Trophoblast cell (in vitro differentiated cells and primary cell): ENCODE measurements around the gene RAD51B.
A peak's percentile ranks its signal among the peaks of the same experiment; 100 is the strongest.

ENCODE experiments used
- DNase-seq, 2 donors: peaks; one replicate each; pipeline ENCODE4 v3.0.0-alpha.2; 2016
- H2AFZ ChIP-seq: 2 replicates; pipeline ENCODE4 v1.6.1; 2013; ENCODE audit warnings: low read length, moderate library complexity, mild to moderate bottlenecking; ENCODE audit not compliant: insufficient read depth, poor library complexity
- H2AK5ac ChIP-seq: 2 replicates; pipeline ENCODE4 v1.6.1; 2013; ENCODE audit warnings: mild to moderate bottlenecking, low read length
- H2BK120ac ChIP-seq: 2 replicates; pipeline ENCODE4 v1.6.1; 2013; ENCODE audit warnings: low read length, mild to moderate bottlenecking, moderate library complexity; ENCODE audit not compliant: insufficient read depth, poor library complexity
- H2BK12ac ChIP-seq: 2 replicates; pipeline ENCODE4 v1.6.1; 2013; ENCODE audit warnings: mild to moderate bottlenecking, low read length, moderate library complexity
- H2BK5ac ChIP-seq: 2 replicates; pipeline ENCODE4 v1.6.1; 2013; ENCODE audit warnings: low read length, low read depth, moderate library complexity, mild to moderate bottlenecking; ENCODE audit not compliant: poor library complexity
- H3K14ac ChIP-seq: 2 replicates; pipeline ENCODE4 v1.6.1; 2013; ENCODE audit warnings: mild to moderate bottlenecking, low read length
- H3K18ac ChIP-seq: 2 replicates; pipeline ENCODE4 v1.6.1; 2013; ENCODE audit warnings: mild to moderate bottlenecking, low read length
- H3K23ac ChIP-seq: 2 replicates; pipeline ENCODE4 v1.6.1; 2013; ENCODE audit warnings: low read length
- H3K27ac ChIP-seq: 2 replicates; pipeline ENCODE4 v1.5.1; 2013; ENCODE audit warnings: low read depth, mild to moderate bottlenecking, inconsistent platforms, low read length, moderate library complexity
- H3K27me3 ChIP-seq: 2 replicates; pipeline ENCODE4 v1.6.1; 2013; ENCODE audit warnings: inconsistent platforms, mild to moderate bottlenecking, low read length, moderate library complexity; ENCODE audit not compliant: insufficient read depth
- H3K36me3 ChIP-seq, 2 experiments: 1 replicate in 1 of 2; 2 replicates in 1 of 2; pipeline ENCODE4 v1.6.1; 2013; ENCODE audit warnings: low read length in 2 of 2, mild to moderate bottlenecking in 2 of 2, moderate library complexity in 1 of 2; ENCODE audit not compliant: insufficient read depth in 2 of 2, control insufficient read depth in 1 of 2
- H3K4ac ChIP-seq: 2 replicates; pipeline ENCODE4 v1.6.1; 2013; ENCODE audit warnings: low read depth, mild to moderate bottlenecking, low read length, moderate library complexity
- H3K4me1 ChIP-seq, 2 experiments: 1 replicate in 1 of 2; 2 replicates in 1 of 2; pipeline ENCODE4 v1.6.1; 2013; ENCODE audit warnings: low read length in 2 of 2, mild to moderate bottlenecking in 2 of 2, moderate library complexity in 1 of 2; ENCODE audit not compliant: insufficient read depth in 2 of 2, control insufficient read depth in 1 of 2
- H3K4me2 ChIP-seq: 2 replicates; pipeline ENCODE4 v1.6.1; 2013; ENCODE audit warnings: inconsistent platforms, mild to moderate bottlenecking, low read length, moderate library complexity
- H3K4me3 ChIP-seq: 2 replicates; pipeline ENCODE4 v1.5.1; 2013; ENCODE audit warnings: mild to moderate bottlenecking, low read depth, low read length, inconsistent platforms
- H3K79me1 ChIP-seq: one replicate; pipeline ENCODE4 v1.6.1; 2013; ENCODE audit warnings: low read length
- H3K79me2 ChIP-seq: 2 replicates; pipeline ENCODE4 v1.6.1; 2013; ENCODE audit warnings: low read length, mild to moderate bottlenecking; ENCODE audit not compliant: control insufficient read depth, insufficient read depth, poor library complexity
- H3K9ac ChIP-seq: 2 replicates; pipeline ENCODE4 v1.6.1; 2013; ENCODE audit warnings: mild to moderate bottlenecking, low read length
- H3K9me3 ChIP-seq: 2 replicates; pipeline ENCODE4 v1.6.1; 2013; ENCODE audit warnings: low read depth, mild to moderate bottlenecking, control low read depth, inconsistent platforms, low read length; ENCODE audit not compliant: insufficient read depth
- H4K12ac ChIP-seq: 2 replicates; pipeline ENCODE4 v1.6.1; 2013; ENCODE audit warnings: low read depth, mild to moderate bottlenecking, low read length, moderate library complexity
- H4K8ac ChIP-seq: 2 replicates; pipeline ENCODE4 v1.6.1; 2013; ENCODE audit warnings: low read depth, mild to moderate bottlenecking, low read length, moderate library complexity
- H4K91ac ChIP-seq: one replicate; pipeline ENCODE4 v1.6.1; 2013; ENCODE audit warnings: low read depth, mild to moderate bottlenecking, low read length, moderate library complexity
- WGBS: extraction: QIAGEN DNeasy Blood & Tissue Kit; methylation state at CpG from one replicate; pipeline ENCODE4 v1.1.7; 2013; ENCODE audit warnings: missing lambda C conversion rate; ENCODE audit not compliant: insufficient read length, insufficient coverage; ENCODE audit errors: extremely low coverage; 5-methylcytosine and 5-hydroxymethylcytosine counted together

The RAD51B gene

GRCh38 chr14:68748691-68749090 lies 929.1 kb downstream of the RAD51B start:
- no peaks in the 10 kb centered on the region for H3K36me3 ChIP-seq
- H2BK120ac ChIP-seq = no peak overlapping the region
- no peaks in the 10 kb centered on the region for H3K79me2 ChIP-seq
- no peak overlapping the region for H3K4me2 ChIP-seq
- H3K4me3 ChIP-seq = no peak overlapping the region
- WGBS = no CpG with 5 or more reads among the region's 5 CpGs
- H3K14ac ChIP-seq = no peak overlapping the region
- peak; percentile 66 to 78 for DNase-seq
- H2BK12ac ChIP-seq = no peak overlapping the region
- H3K79me1 ChIP-seq = peaks cover 9% of the 10 kb centered on the region
- no peak overlapping the region for H2BK5ac ChIP-seq
- no peak overlapping the region for H3K4ac ChIP-seq
- H3K23ac ChIP-seq = no peak overlapping the region
- no peak overlapping the region for H2AK5ac ChIP-seq
- H3K18ac ChIP-seq = peak overlapping the region; percentile 32
- H3K27ac ChIP-seq = peak overlapping the region; percentile 36
- H4K12ac ChIP-seq = no peak overlapping the region
- no peak overlapping the region for H4K8ac ChIP-seq
- H3K9ac ChIP-seq = no peak overlapping the region
- no peak overlapping the region for H2AFZ ChIP-seq
- H4K91ac ChIP-seq = peak overlapping the region; percentile 83
- H3K4me1 ChIP-seq = peaks cover 14 to 20% of the 10 kb centered on the region in 2 experiments
- H3K27me3 ChIP-seq = no peaks in the 10 kb centered on the region
- no peaks in the 10 kb centered on the region for H3K9me3 ChIP-seq

- H4K8ac ChIP-seq = no peak overlapping the region
- H2AK5ac ChIP-seq = peak overlapping the region; percentile 93
- no CpG with 5 or more reads among the region's 11 CpGs for WGBS
- H3K27ac ChIP-seq = peak overlapping the region; percentile 6
- H2BK120ac ChIP-seq = no peak overlapping the region
- H3K4me3 ChIP-seq = no peak overlapping the region
- no peak overlapping the region for H3K4me2 ChIP-seq
- no peaks in the 10 kb centered on the region for H3K79me2 ChIP-seq
- H2BK12ac ChIP-seq = peak overlapping the region; percentile 88
- peaks cover 9% of the 10 kb centered on the region for H3K79me1 ChIP-seq
- no peak overlapping the region for H3K4ac ChIP-seq
- no peaks in the 10 kb centered on the region for H3K36me3 ChIP-seq
- peak overlapping the region; percentile 74 for H3K14ac ChIP-seq
- no peak overlapping the region for H2BK5ac ChIP-seq
- no peaks in the 10 kb centered on the region for H3K9me3 ChIP-seq
- DNase-seq = peak in 1 of 2 donors; percentile 21
- H2AFZ ChIP-seq = no peak overlapping the region
- no peak overlapping the region for H3K23ac ChIP-seq
- H4K12ac ChIP-seq = no peak overlapping the region
- H3K27me3 ChIP-seq = no peaks in the 10 kb centered on the region
- H3K4me1 ChIP-seq = peaks cover 14 to 20% of the 10 kb centered on the region in 2 experiments
- no peak overlapping the region for H3K18ac ChIP-seq
- peak overlapping the region; percentile 79 for H4K91ac ChIP-seq
- no peak overlapping the region for H3K9ac ChIP-seq
Measured at GRCh38 chr14:68749487-68750475, 930.2 kb downstream of the RAD51B start.

GRCh38 chr14:68752271-68753006 lies 932.9 kb downstream of the RAD51B start:
- WGBS = no CpG with 5 or more reads among the region's 6 CpGs
- Histone ChIP-seq H3K79me2 (no peaks in the 10 kb centered on the region), H3K4me1 (peaks cover 14 to 17% of the 10 kb centered on the region in 2 experiments), H2AFZ (no peak overlapping the region), H2BK120ac (no peak overlapping the region), H3K9me3 (no peaks in the 10 kb centered on the region), H2AK5ac (no peak overlapping the region), H4K91ac (no peak overlapping the region), H3K36me3 (no peaks in the 10 kb centered on the region), H4K8ac (no peak overlapping the region), H3K9ac (no peak overlapping the region), H3K14ac (no peak overlapping the region), H3K27me3 (no peaks in the 10 kb centered on the region), H2BK12ac (no peak overlapping the region), H3K4me3 (no peak overlapping the region), H3K4me2 (no peak overlapping the region), H2BK5ac (no peak overlapping the region), H3K23ac (no peak overlapping the region), H4K12ac (no peak overlapping the region), H3K79me1 (peaks cover 7% of the 10 kb centered on the region), H3K18ac (no peak overlapping the region), H3K27ac (no peak overlapping the region), H3K4ac (no peak overlapping the region)
- no peak for DNase-seq

- Histone ChIP-seq H3K4me1 (peaks cover 5 to 8% of the 10 kb centered on the region in 2 experiments), H4K8ac (no peak overlapping the region), H3K4me2 (no peak overlapping the region), H3K9ac (no peak overlapping the region), H2AFZ (no peak overlapping the region), H3K27ac (no peak overlapping the region), H3K36me3 (no peaks in the 10 kb centered on the region), H2BK12ac (no peak overlapping the region), H2BK5ac (no peak overlapping the region), H4K91ac (no peak overlapping the region), H3K4me3 (no peak overlapping the region), H4K12ac (no peak overlapping the region), H2AK5ac (no peak overlapping the region), H3K79me2 (no peaks in the 10 kb centered on the region), H3K4ac (no peak overlapping the region), H3K23ac (no peak overlapping the region), H3K18ac (no peak overlapping the region), H3K27me3 (no peaks in the 10 kb centered on the region), H3K14ac (no peak overlapping the region), H2BK120ac (no peak overlapping the region), H3K79me1 (peaks cover 2% of the 10 kb centered on the region), H3K9me3 (no peaks in the 10 kb centered on the region)
- no peak for DNase-seq
- WGBS = no CpG with 5 or more reads among the region's 4 CpGs
Measured at GRCh38 chr14:68753690-68754089, 934.1 kb downstream of the RAD51B start.
